ENCODE data around the gene DIPK2A.

Gene DIPK2A

DNA sequence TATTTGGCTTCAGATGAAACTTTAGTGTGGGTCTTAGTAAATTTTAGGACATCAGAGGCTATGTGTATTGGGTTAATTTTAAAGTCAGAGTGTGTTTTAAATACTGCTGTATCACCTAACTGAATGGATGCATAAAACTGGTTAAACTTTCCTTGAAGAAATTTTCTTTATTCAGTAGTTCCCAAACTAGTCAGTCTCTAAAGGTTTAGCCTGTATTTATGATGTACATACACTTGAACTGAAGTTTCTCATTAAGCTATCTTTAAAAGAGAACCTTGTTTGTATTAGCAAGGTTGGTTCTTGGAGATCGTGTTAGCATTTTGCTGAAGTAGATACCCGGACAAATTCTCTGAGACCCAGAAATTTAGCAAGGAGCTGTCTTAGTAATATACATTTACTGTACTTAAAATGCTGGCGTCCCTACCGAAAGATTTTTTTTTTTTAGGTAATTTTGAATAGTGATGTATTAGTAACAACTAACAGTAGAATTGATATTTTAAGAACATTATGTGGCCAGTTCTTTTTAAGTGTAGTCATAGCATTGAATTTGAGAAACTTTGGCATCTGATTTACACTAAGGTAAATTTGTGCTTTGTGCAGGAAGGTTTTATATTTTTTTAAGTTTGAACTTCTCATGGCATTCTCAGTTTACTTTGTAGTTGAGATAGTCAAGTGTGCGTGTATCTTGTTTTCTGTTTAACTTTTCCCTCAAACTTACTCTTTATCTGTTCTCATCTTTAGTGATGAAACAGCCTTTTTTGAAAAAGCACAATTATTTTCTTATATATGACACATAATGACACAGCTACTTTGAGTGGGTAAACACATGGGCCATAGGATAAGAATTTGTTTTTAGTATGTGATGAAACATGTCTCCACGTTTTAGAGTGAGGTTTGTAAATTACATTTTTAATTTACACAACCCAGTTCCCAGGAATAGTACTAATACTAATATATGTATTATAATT, 2.9 kb downstream of the DIPK2A start:
- ChIA-PET CTCF (interaction anchor here (0.7 to 1.3 kb wide), 8 partner anchors 9 to 1122 kb away, joined by 3 to 8 read pairs (median 3); no protein-coding TSS in a partner anchor), POLR2A (no interaction called here)
- Histone ChIP-seq H3K4me3 (ENCODE audit: low read depth, low read length) (peak overlapping the region; percentile 97), H3K4me1 (ENCODE audit: control insufficient read depth, insufficient read depth, low read length) (peaks cover 4% of the 10 kb centered on the region), H3K36me3 (ENCODE audit: control insufficient read depth in 2 of 2, insufficient read depth in 1 of 2, low read length in 2 of 2) (no peaks in the 10 kb centered on the region), H3K27ac (ENCODE audit: extremely low read depth, low read depth, low read length) (no peak overlapping the region), H3K9me3 (ENCODE audit: control insufficient read depth, insufficient read depth, low read depth, low read length) (no peaks in the 10 kb centered on the region)
- no peak for TF ChIP-seq ZNF626 (tag by site-specific recombination; IDR thresholded peaks at IDR 0.05)
- TF ChIP-seq REPIN1 (tag by site-specific recombination; IDR thresholded peaks at IDR 0.05; ENCODE audit: low read depth) = no peak
- TF ChIP-seq ZNF544 (tag by site-specific recombination; IDR thresholded peaks at IDR 0.05) = no peak
- TF ChIP-seq ZNF677 (tag by site-specific recombination; IDR thresholded peaks at IDR 0.05) = no peak
- no peak for TF ChIP-seq ZNF660 (tag by site-specific recombination; IDR thresholded peaks at IDR 0.05)
- TF ChIP-seq, protein P1, sequence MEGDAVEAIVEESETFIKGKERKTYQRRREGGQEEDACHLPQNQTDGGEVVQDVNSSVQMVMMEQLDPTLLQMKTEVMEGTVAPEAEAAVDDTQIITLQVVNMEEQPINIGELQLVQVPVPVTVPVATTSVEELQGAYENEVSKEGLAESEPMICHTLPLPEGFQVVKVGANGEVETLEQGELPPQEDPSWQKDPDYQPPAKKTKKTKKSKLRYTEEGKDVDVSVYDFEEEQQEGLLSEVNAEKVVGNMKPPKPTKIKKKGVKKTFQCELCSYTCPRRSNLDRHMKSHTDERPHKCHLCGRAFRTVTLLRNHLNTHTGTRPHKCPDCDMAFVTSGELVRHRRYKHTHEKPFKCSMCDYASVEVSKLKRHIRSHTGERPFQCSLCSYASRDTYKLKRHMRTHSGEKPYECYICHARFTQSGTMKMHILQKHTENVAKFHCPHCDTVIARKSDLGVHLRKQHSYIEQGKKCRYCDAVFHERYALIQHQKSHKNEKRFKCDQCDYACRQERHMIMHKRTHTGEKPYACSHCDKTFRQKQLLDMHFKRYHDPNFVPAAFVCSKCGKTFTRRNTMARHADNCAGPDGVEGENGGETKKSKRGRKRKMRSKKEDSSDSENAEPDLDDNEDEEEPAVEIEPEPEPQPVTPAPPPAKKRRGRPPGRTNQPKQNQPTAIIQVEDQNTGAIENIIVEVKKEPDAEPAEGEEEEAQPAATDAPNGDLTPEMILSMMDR (tag by site-specific recombination; IDR thresholded peaks at IDR 0.05) = no peak

DNA sequence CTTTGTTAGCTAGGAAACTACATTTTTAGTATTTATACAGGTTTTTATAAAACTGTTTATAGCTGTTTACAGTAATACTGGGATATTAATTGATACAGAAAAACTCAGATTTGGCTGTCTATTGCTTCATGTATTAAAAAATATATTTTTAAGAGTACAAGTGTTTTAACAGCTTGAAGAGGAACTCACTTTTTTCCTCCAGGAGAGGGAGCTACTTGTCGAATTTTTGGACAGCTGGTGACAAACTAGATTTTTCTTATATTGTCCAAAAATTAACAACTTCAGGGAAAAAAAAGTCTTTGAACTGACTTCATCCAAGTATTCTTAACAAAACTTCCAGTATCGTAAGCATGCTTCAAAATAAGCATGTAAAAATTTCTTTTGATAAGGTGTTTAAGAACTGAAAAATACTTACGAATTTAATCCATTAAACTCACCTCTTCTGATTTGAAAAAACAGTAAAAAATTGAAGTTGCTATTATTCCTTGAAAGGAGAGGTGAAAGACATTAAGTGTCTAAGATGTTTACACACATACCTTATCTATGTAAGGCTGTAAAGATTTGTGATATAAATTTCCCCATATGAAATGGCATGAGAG, 4.0 kb downstream of the DIPK2A start:
- ChIA-PET POLR2A (no interaction called here), CTCF (interaction anchor here (0.7 to 1.1 kb wide), 3 partner anchors 8 to 660 kb away, joined by 3 read pairs; no protein-coding TSS in a partner anchor)
- TF ChIP-seq ZNF654 (tag by site-specific recombination; IDR thresholded peaks at IDR 0.05; ENCODE audit: low read depth) (peak; percentile 43), ZNF664 (tag by site-specific recombination; IDR thresholded peaks at IDR 0.05) (no peak), ZNF530 (tag by site-specific recombination; IDR thresholded peaks at IDR 0.05; ENCODE audit: low read depth) (no peak), MYNN (tag by site-specific recombination; IDR thresholded peaks at IDR 0.05; ENCODE audit: borderline replicate concordance) (no peak)
- TF ChIP-seq, protein P2, sequence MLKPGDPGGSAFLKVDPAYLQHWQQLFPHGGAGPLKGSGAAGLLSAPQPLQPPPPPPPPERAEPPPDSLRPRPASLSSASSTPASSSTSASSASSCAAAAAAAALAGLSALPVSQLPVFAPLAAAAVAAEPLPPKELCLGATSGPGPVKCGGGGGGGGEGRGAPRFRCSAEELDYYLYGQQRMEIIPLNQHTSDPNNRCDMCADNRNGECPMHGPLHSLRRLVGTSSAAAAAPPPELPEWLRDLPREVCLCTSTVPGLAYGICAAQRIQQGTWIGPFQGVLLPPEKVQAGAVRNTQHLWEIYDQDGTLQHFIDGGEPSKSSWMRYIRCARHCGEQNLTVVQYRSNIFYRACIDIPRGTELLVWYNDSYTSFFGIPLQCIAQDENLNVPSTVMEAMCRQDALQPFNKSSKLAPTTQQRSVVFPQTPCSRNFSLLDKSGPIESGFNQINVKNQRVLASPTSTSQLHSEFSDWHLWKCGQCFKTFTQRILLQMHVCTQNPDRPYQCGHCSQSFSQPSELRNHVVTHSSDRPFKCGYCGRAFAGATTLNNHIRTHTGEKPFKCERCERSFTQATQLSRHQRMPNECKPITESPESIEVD (tag by site-specific recombination; IDR thresholded peaks at IDR 0.05) = 0 out of 2 replicates have a peak, but pooled peaks have one; percentile 49
- Histone ChIP-seq H3K4me1 (ENCODE audit: control insufficient read depth, insufficient read depth, low read length) (peaks cover 4% of the 10 kb centered on the region), H3K4me3 (ENCODE audit: low read depth, low read length) (no peak overlapping the region), H3K36me3 (ENCODE audit: control insufficient read depth in 2 of 2, insufficient read depth in 1 of 2, low read length in 2 of 2) (no peaks in the 10 kb centered on the region), H3K27ac (ENCODE audit: extremely low read depth, low read depth, low read length) (no peak overlapping the region), H3K9me3 (ENCODE audit: control insufficient read depth, insufficient read depth, low read depth, low read length) (no peaks in the 10 kb centered on the region)

DNA sequence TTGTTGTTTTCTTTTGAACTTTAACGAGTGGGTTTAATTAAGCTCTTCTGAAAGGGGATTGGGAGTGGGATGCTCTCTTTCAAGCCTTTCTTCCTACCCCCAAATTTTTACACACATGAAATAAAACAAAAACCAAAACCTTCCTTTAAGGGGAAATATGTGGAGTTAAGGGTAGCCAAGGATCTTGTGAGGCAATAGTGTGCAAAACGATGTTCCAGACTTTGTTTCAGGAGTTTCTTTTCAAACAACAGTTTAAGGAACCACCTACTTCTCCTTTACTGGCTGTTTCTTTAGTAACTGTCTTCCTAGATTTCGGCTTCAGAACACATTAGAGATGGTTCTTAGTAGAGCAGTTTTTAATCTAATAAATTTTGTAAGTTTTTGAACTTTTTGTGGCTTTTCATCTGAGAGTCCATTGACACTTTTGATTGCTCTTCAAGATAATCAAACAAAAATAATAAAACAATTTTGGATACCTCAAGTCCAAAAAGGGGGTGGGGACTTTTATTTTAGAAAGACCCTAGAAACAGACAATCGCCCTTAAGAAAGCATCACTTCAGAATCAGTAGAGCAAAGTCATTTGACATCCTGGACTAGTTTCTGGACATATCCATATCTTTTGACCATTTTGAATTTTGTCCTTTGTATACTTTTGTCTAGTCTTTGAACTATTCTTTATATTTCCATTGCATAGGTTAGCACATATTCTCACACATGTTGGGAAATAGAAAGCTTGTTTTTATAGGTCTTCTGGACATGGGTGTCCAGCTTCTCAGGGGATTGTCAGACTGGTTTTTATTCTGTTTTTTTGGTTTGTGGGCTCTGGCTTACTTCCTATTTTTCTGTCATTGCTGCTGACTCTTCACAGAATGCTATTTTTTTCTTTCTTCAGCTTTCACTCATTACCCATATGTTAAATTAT, 6.0 kb downstream of the DIPK2A start:
- no peaks in the 10 kb centered on the region for H3K9me3 ChIP-seq (ENCODE audit: control insufficient read depth, insufficient read depth, low read depth, low read length)
- POLR2A ChIA-PET = no interaction called here
- no peak for TF ChIP-seq EGR2 (tag by site-specific recombination; IDR thresholded peaks at IDR 0.05; ENCODE audit: low read depth)
- TF ChIP-seq, protein P3, sequence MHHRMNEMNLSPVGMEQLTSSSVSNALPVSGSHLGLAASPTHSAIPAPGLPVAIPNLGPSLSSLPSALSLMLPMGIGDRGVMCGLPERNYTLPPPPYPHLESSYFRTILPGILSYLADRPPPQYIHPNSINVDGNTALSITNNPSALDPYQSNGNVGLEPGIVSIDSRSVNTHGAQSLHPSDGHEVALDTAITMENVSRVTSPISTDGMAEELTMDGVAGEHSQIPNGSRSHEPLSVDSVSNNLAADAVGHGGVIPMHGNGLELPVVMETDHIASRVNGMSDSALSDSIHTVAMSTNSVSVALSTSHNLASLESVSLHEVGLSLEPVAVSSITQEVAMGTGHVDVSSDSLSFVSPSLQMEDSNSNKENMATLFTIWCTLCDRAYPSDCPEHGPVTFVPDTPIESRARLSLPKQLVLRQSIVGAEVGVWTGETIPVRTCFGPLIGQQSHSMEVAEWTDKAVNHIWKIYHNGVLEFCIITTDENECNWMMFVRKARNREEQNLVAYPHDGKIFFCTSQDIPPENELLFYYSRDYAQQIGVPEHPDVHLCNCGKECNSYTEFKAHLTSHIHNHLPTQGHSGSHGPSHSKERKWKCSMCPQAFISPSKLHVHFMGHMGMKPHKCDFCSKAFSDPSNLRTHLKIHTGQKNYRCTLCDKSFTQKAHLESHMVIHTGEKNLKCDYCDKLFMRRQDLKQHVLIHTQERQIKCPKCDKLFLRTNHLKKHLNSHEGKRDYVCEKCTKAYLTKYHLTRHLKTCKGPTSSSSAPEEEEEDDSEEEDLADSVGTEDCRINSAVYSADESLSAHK (tag by site-specific recombination; IDR thresholded peaks at IDR 0.05) = 0 out of 2 replicates have a peak, but pooled peaks have one; percentile 21
- peaks cover 4% of the 10 kb centered on the region for H3K4me1 ChIP-seq (ENCODE audit: control insufficient read depth, insufficient read depth, low read length)
- H3K36me3 ChIP-seq (ENCODE audit: control insufficient read depth in 2 of 2, insufficient read depth in 1 of 2, low read length in 2 of 2) = no peaks in the 10 kb centered on the region
- CTCF ChIA-PET = no interaction called here
- H3K27ac ChIP-seq (ENCODE audit: extremely low read depth, low read depth, low read length) = no peak overlapping the region
- H3K4me3 ChIP-seq (ENCODE audit: low read depth, low read length) = no peak overlapping the region
